NB4 (cell line): Measurements from ENCODE around the gene FSIP1.

Source experiments
- TF ChIP-seq, protein P1 (sequence below): IDR thresholded peaks from 2 replicates; pipeline ENCODE4 v1.6.1; 2011; ENCODE audit warnings: low read depth, low read length
- TF ChIP-seq, protein P2 (sequence below): IDR thresholded peaks from one replicate; pipeline ENCODE4 v1.5.1; 2012; ENCODE audit warnings: low read depth, low read length

DNA sequence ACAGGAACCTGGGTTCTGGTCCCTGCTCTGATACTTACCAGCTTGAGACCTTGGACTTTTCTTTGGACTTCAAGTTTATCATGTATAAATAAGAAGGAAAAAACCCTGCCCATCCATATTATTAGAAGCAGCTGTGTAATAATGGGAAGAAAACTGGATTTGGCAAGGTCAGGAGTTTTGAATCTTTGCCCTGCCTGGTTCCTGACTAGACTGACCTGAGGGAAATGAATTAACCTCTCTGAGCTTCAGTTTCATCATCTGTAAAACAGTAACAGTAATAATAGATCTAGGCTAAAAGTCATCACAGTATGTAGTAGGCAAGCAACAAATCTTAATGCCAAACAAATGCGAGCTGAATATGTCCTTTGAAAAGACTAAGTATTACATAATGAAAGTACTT is 68.8 kb downstream of the FSIP1 start:
- TF ChIP-seq, protein P1, sequence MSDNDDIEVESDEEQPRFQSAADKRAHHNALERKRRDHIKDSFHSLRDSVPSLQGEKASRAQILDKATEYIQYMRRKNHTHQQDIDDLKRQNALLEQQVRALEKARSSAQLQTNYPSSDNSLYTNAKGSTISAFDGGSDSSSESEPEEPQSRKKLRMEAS, result no peak
- TF ChIP-seq, protein P2, sequence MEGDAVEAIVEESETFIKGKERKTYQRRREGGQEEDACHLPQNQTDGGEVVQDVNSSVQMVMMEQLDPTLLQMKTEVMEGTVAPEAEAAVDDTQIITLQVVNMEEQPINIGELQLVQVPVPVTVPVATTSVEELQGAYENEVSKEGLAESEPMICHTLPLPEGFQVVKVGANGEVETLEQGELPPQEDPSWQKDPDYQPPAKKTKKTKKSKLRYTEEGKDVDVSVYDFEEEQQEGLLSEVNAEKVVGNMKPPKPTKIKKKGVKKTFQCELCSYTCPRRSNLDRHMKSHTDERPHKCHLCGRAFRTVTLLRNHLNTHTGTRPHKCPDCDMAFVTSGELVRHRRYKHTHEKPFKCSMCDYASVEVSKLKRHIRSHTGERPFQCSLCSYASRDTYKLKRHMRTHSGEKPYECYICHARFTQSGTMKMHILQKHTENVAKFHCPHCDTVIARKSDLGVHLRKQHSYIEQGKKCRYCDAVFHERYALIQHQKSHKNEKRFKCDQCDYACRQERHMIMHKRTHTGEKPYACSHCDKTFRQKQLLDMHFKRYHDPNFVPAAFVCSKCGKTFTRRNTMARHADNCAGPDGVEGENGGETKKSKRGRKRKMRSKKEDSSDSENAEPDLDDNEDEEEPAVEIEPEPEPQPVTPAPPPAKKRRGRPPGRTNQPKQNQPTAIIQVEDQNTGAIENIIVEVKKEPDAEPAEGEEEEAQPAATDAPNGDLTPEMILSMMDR, result no peak
